HuH-7.5 (cell line): Measurements from ENCODE around the gene ALG8.
"Not testable (repeated sequence)": the region's sequence is repeated elsewhere in the genome, so short reads cannot be mapped to it uniquely, and the experiment has no call there.

Experiments
- DNase-seq: peaks from one replicate; pipeline ENCODE4 v3.0.0; 2011; ENCODE audit warnings: low spot score

The ALG8 gene

GRCh38 chr11:78069465-78069864, 70.0 kb downstream of the ALG8 start:
- DNase-seq = no peak

- DNase-seq = no peak
These were observed 71.7 kb downstream of the ALG8 start for GRCh38 chr11:78067704-78068103.

GRCh38 chr11:78066471-78066870, 73.0 kb downstream of the ALG8 start:
- DNase-seq = no peak

GRCh38 chr11:78065203-78065602, 74.2 kb downstream of the ALG8 start:
- no peak for DNase-seq

GRCh38 chr11:78063440-78064181, 75.8 kb downstream of the ALG8 start, which contains the start of gene THRSP:
Gene THRSP, plus strand, starts transcription at chr11:78063861. Its CDS starts 21 bp downstream, at chr11:78063882.
- no peak for DNase-seq

GRCh38 chr11:78062671-78063070, 76.8 kb downstream of the ALG8 start:
- no peak for DNase-seq

- no peak for DNase-seq
These were observed 77.5 kb downstream of the ALG8 start for GRCh38 chr11:78061921-78062311.

- no peak for DNase-seq
These were observed 78.1 kb downstream of the ALG8 start for GRCh38 chr11:78061088-78061920.

- DNase-seq = no peak
These were observed 78.9 kb downstream of the ALG8 start for GRCh38 chr11:78060533-78060932.

- not testable (repeated sequence) for DNase-seq
These were observed 79.6 kb downstream of the ALG8 start for GRCh38 chr11:78059749-78060328.

GRCh38 chr11:78057462-78058055, 81.9 kb downstream of the ALG8 start:
- no peak for DNase-seq

GRCh38 chr11:78056093-78056492, 83.3 kb downstream of the ALG8 start:
- DNase-seq = no peak

GRCh38 chr11:78054971-78055370, 84.5 kb downstream of the ALG8 start:
- no peak for DNase-seq

GRCh38 chr11:78050964-78051831, 88.2 kb downstream of the ALG8 start:
- DNase-seq = no peak
